Endodermal cell (in vitro differentiated cells): ENCODE data around the gene DIS3L. TPM values are rescaled to one million over a fixed set of nuclear protein-coding genes. Genes with fewer than 3 reads are reported as not detected.

ENCODE experiments used
- DNase-seq: peaks from one replicate; pipeline ENCODE4 v3.0.0-alpha.2; 2017
- H3K27ac ChIP-seq: 2 replicates; pipeline ENCODE4 v1.5.1; 2013; ENCODE audit warnings: mild to moderate bottlenecking, low read depth, low read length, moderate library complexity
- H3K27me3 ChIP-seq: 2 replicates; pipeline ENCODE4 v1.6.1; 2013; ENCODE audit warnings: mild to moderate bottlenecking, low read length, moderate library complexity; ENCODE audit not compliant: insufficient read depth, control insufficient read depth, poor library complexity, severe bottlenecking
- H3K36me3 ChIP-seq: 2 replicates; pipeline ENCODE4 v1.7.0; 2013; ENCODE audit warnings: mild to moderate bottlenecking, low read length, moderate library complexity; ENCODE audit not compliant: control insufficient read depth, insufficient read depth
- H3K4me1 ChIP-seq: one replicate; pipeline ENCODE4 v1.7.0; 2013; ENCODE audit warnings: low read length; ENCODE audit not compliant: control insufficient read depth, insufficient read depth
- H3K4me3 ChIP-seq: 2 replicates; pipeline ENCODE4 v1.5.1; 2013; ENCODE audit warnings: mild to moderate bottlenecking, low read length, moderate library complexity
- H3K9ac ChIP-seq: 2 replicates; pipeline ENCODE4 v1.6.1; 2013; ENCODE audit warnings: mild to moderate bottlenecking, low read length, moderate library complexity; ENCODE audit not compliant: poor library complexity, severe bottlenecking; ENCODE audit errors: extremely low read depth
- H3K9me3 ChIP-seq: 2 replicates; pipeline ENCODE4 v1.6.1; 2013; ENCODE audit warnings: mild to moderate bottlenecking, low read length, moderate library complexity; ENCODE audit not compliant: control insufficient read depth
- H3K27ac Mint-ChIP-seq: 2 replicates; pipeline ENCODE4 v1.8.0; 2020; ENCODE audit warnings: mixed read lengths
- H3K27me3 Mint-ChIP-seq: 2 replicates; pipeline ENCODE4 v1.8.0; 2021; ENCODE audit warnings: mild to moderate bottlenecking, mixed read lengths; ENCODE audit not compliant: insufficient read depth
- H3K36me3 Mint-ChIP-seq: 2 replicates; pipeline ENCODE4 v1.8.0; 2020; ENCODE audit warnings: low read depth, mixed read lengths
- H3K4me1 Mint-ChIP-seq: 2 replicates; pipeline ENCODE4 v1.8.0; 2020; ENCODE audit warnings: mixed read lengths
- H3K4me3 Mint-ChIP-seq: 2 replicates; pipeline ENCODE4 v1.8.0; 2020; ENCODE audit warnings: mild to moderate bottlenecking, moderate library complexity, mixed read lengths
- H3K9me3 Mint-ChIP-seq: 2 replicates; pipeline ENCODE4 v1.8.0; 2020; ENCODE audit warnings: mild to moderate bottlenecking, mixed read lengths
- WGBS, 2 experiments: methylation state at CpG; one replicate each; pipeline versions ENCODE4 v1.1.5 to v1.1.7; 2013; ENCODE audit warnings: missing lambda C conversion rate in 2 of 2, mixed read lengths in 1 of 2; ENCODE audit not compliant: insufficient coverage in 1 of 2, insufficient read length in 1 of 2; 5-methylcytosine and 5-hydroxymethylcytosine counted together
- total RNA-seq, 2 donors: library from RNA; stranded (reverse); fragmentation: NEBNext Ultra II Directional in 1 of 2; extraction: Animal tissue kit (Norgen Biotek cat#: 25700) in 1 of 2; gene quantifications; 2 replicates in 1 of 2; 3 replicates in 1 of 2; pipeline ENCODE4 v1.2.1, GENCODE V29; 2021
- TF ChIP-seq, protein P1 (sequence below): fragments of 200-600 bp; sonication (generic); conservative IDR thresholded peaks from 2 replicates; pipeline ENCODE4 v1.5.0; 2021; ENCODE audit warnings: antibody characterized with exemption, mild to moderate bottlenecking

The DIS3L gene
- total RNA-seq, 2 donors from 2014 or later, result 26.3 to 38.4 TPM

DNA sequence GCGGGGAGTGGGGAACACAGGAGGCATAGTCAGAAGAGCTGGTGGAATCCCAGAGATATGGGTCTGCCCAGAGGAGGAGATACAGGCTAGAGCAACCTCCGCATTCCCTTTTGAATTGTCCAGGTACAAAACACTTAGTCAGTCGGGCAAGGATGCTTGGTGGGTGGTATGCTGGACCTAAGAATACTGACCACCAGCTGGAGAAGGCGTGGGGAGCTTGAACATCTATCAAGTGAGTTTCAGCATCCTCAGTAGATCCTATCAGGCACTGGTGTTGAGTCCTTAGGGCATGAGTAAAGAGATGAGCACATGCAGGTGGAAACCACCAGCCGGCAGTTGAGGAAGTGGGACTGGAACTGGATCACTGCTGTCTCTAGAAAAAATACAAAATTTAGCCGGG is 14.7 kb upstream of the DIS3L start:
- no peaks in the 10 kb centered on the region for H3K4me1 Mint-ChIP-seq
- H3K27ac ChIP-seq, result no peak overlapping the region
- no peak for DNase-seq
- no peak overlapping the region for H3K9ac ChIP-seq
- peaks cover 9% of the 10 kb centered on the region for H3K27me3 Mint-ChIP-seq
- H3K9me3 Mint-ChIP-seq, result peaks cover 8% of the 10 kb centered on the region
- H3K9me3 ChIP-seq, result no peaks in the 10 kb centered on the region
- H3K27me3 ChIP-seq, result no peaks in the 10 kb centered on the region
- 88 to 94% methylated on average over 6 of the region's 6 CpGs for WGBS, 2 experiments
- no peak overlapping the region for H3K4me3 Mint-ChIP-seq
- H3K4me3 ChIP-seq, result no peak overlapping the region
- H3K36me3 Mint-ChIP-seq, result no peaks in the 10 kb centered on the region
- peaks cover 1% of the 10 kb centered on the region for H3K4me1 ChIP-seq
- no peak overlapping the region for H3K27ac Mint-ChIP-seq
- no peaks in the 10 kb centered on the region for H3K36me3 ChIP-seq
- TF ChIP-seq, protein P1, sequence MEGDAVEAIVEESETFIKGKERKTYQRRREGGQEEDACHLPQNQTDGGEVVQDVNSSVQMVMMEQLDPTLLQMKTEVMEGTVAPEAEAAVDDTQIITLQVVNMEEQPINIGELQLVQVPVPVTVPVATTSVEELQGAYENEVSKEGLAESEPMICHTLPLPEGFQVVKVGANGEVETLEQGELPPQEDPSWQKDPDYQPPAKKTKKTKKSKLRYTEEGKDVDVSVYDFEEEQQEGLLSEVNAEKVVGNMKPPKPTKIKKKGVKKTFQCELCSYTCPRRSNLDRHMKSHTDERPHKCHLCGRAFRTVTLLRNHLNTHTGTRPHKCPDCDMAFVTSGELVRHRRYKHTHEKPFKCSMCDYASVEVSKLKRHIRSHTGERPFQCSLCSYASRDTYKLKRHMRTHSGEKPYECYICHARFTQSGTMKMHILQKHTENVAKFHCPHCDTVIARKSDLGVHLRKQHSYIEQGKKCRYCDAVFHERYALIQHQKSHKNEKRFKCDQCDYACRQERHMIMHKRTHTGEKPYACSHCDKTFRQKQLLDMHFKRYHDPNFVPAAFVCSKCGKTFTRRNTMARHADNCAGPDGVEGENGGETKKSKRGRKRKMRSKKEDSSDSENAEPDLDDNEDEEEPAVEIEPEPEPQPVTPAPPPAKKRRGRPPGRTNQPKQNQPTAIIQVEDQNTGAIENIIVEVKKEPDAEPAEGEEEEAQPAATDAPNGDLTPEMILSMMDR, result no peak

DNA sequence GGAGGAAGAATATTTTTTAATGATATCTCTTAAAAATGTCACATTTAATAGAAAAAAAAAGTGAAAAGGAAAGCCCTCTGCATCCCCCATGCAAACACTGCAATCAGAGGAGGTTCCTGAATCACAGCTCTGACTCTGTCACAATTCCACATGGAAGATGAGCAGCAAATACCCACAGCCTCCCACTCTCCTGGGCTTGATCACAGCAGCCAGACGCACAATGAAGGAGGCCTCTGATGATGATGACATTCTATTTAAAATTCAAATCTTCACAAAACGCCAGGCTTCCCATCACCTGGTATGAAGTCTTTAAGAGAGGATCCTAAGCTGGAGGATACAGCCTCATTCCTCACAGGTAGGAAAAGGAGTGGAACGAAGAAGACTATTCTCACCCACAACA is 9.1 kb upstream of the DIS3L start:
- DNase-seq, result no peak
- no peaks in the 10 kb centered on the region for H3K36me3 ChIP-seq
- H3K9ac ChIP-seq, result no peak overlapping the region
- H3K27me3 ChIP-seq, result no peaks in the 10 kb centered on the region
- H3K27me3 Mint-ChIP-seq, result peaks cover 7% of the 10 kb centered on the region
- no peak overlapping the region for H3K27ac Mint-ChIP-seq
- no peaks in the 10 kb centered on the region for H3K9me3 Mint-ChIP-seq
- 94% methylated on average over 2 of the region's 3 CpGs; no CpG with 5 or more reads in 1 of the 2 experiments for WGBS, 2 experiments
- no peak overlapping the region for H3K4me3 Mint-ChIP-seq
- H3K36me3 Mint-ChIP-seq, result no peaks in the 10 kb centered on the region
- no peaks in the 10 kb centered on the region for H3K9me3 ChIP-seq
- H3K4me3 ChIP-seq, result no peak overlapping the region
- TF ChIP-seq, protein P1, result no peak
- peaks cover 6% of the 10 kb centered on the region for H3K4me1 Mint-ChIP-seq
- no peak overlapping the region for H3K27ac ChIP-seq
- H3K4me1 ChIP-seq, result peaks cover 9% of the 10 kb centered on the region

DNA sequence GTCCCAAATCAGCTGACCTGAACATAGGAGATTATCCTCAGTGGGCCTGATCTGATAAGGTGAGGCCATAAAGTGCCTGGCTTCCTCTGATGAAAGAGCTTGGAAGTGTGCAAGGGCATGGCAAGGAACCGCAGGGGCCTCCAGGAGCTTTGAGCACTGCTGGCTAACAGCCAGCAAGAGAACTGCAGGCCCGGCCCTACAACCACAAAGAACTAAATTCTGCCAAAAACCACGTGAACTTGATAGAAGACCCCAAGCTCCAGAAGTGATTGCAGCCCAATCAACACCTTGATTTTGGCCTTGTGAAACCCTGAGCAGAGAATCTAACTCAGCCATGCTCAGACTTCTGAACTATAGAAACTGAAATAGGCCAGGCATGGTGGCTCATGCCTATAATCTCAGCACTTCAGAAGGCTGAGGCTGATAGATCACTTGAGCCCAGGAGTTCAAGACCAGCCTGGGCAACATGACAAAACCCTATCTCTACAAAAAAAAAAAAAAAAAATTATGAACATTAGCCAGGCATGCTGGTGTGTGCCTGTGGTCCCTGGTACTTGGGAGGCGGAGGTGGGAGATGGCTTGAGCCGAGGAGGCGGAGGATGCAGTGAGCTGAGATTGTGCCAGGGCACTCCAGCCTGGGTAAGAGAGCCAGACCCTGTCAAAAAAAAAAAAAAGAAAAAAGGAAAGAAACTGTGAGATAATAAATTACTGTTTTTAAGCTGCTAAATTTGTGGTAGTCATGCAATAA is 7.7 kb upstream of the DIS3L start:
- no peak for DNase-seq
- Histone ChIP-seq H3K9me3 (no peaks in the 10 kb centered on the region), H3K27me3 (no peaks in the 10 kb centered on the region), H3K9ac (no peak overlapping the region), H3K4me3 (no peak overlapping the region), H3K4me1 (peaks cover 9% of the 10 kb centered on the region), H3K36me3 (no peaks in the 10 kb centered on the region), H3K27ac (no peak overlapping the region)
- peaks cover 6% of the 10 kb centered on the region for H3K4me1 Mint-ChIP-seq
- no peaks in the 10 kb centered on the region for H3K36me3 Mint-ChIP-seq
- no peaks in the 10 kb centered on the region for H3K9me3 Mint-ChIP-seq
- WGBS, 2 experiments, result 93 to 97% methylated on average over 6 of the region's 6 CpGs
- H3K27ac Mint-ChIP-seq, result no peak overlapping the region
- H3K27me3 Mint-ChIP-seq, result peaks cover 3% of the 10 kb centered on the region
- H3K4me3 Mint-ChIP-seq, result no peak overlapping the region
- TF ChIP-seq, protein P1, result no peak
